OCI-LY1 (cell line): ENCODE results near the gene TRIM67.

ENCODE experiments used
- H2AFZ ChIP-seq: fragments of 200-600 bp; sonication (generic), shearing (Covaris generic); 2 replicates; pipeline ENCODE4 v1.6.0; 2014; ENCODE audit warnings: antibody characterized with exemption, mild to moderate bottlenecking, low read length
- H3F3A ChIP-seq: fragments of 200-600 bp; sonication (generic), shearing (Covaris generic); 2 replicates; pipeline ENCODE4 v1.6.0; 2014; ENCODE audit warnings: mild to moderate bottlenecking, antibody characterized with exemption, low read length, moderate library complexity; ENCODE audit not compliant: insufficient read depth
- H3K27ac ChIP-seq: fragments of 200-600 bp; sonication (generic); 2 replicates; pipeline ENCODE4 v1.5.1; 2014; ENCODE audit warnings: low read length, mixed run types, mild to moderate bottlenecking, low read depth; ENCODE audit not compliant: poor library complexity, severe bottlenecking
- H3K27me3 ChIP-seq: fragments of 200-600 bp; sonication (generic); 2 replicates; pipeline ENCODE4 v1.6.0; 2014; ENCODE audit warnings: antibody characterized with exemption, mild to moderate bottlenecking, low read length, moderate library complexity; ENCODE audit not compliant: insufficient read depth
- H3K36me3 ChIP-seq: fragments of 200-600 bp; sonication (generic); 2 replicates; pipeline ENCODE4 v1.6.1; 2014; ENCODE audit warnings: mild to moderate bottlenecking, antibody characterized with exemption, low read length, moderate library complexity, mixed read lengths; ENCODE audit not compliant: insufficient read depth
- H3K4me1 ChIP-seq: fragments of 200-600 bp; sonication (generic); 2 replicates; pipeline ENCODE4 v1.5.1; 2014; ENCODE audit warnings: mild to moderate bottlenecking, low read length, moderate library complexity; ENCODE audit not compliant: insufficient read depth, severe bottlenecking
- H3K4me2 ChIP-seq: fragments of 200-600 bp; sonication (generic), shearing (Covaris generic); 2 replicates; pipeline ENCODE4 v1.6.1; 2014; ENCODE audit warnings: low read length
- H3K4me3 ChIP-seq: fragments of 200-600 bp; sonication (generic); 2 replicates; pipeline ENCODE4 v1.5.1; 2014; ENCODE audit warnings: low read length, low read depth, mild to moderate bottlenecking, mixed read lengths; ENCODE audit not compliant: poor library complexity, severe bottlenecking
- H3K79me2 ChIP-seq: fragments of 200-600 bp; shearing (Covaris generic); 2 replicates; pipeline ENCODE4 v1.6.1; 2016; ENCODE audit warnings: mixed run types, low read length, mixed read lengths; ENCODE audit not compliant: insufficient read depth
- H3K9ac ChIP-seq: fragments of 200-600 bp; sonication (generic), shearing (Covaris generic); 2 replicates; pipeline ENCODE4 v1.6.1; 2014; ENCODE audit warnings: mild to moderate bottlenecking, low read length, mixed read lengths
- H3K9me2 ChIP-seq: fragments of 200-600 bp; sonication (generic), shearing (Covaris generic); 2 replicates; pipeline ENCODE4 v1.6.1; 2014; ENCODE audit warnings: low read depth, mild to moderate bottlenecking, low read length, mixed read lengths
- H3K9me3 ChIP-seq: fragments of 200-600 bp; shearing (Covaris generic); 2 replicates; pipeline ENCODE4 v1.6.1; 2014; ENCODE audit warnings: low read length, mixed read lengths
- H4K20me1 ChIP-seq: fragments of 200-600 bp; sonication (generic), shearing (Covaris generic); 2 replicates; pipeline ENCODE4 v1.6.0; 2016; ENCODE audit warnings: mild to moderate bottlenecking, low read length; ENCODE audit not compliant: insufficient read depth
- EZH2 ChIP-seq: fragments of 200-600 bp; sonication (generic), shearing (Covaris generic); IDR thresholded peaks from 2 replicates; pipeline ENCODE4 v1.8.0; 2017; ENCODE audit warnings: borderline replicate concordance, mixed run types, mild to moderate bottlenecking, antibody characterized with exemption, low read length, moderate library complexity, mixed read lengths
- TF ChIP-seq, protein P1 (sequence below): fragments of 200-600 bp; sonication (generic), shearing (Covaris generic); IDR thresholded peaks from 2 replicates; pipeline ENCODE4 v1.5.1; 2017; ENCODE audit warnings: mild to moderate bottlenecking, antibody characterized with exemption, low read length, moderate library complexity, mixed read lengths

The TRIM67 gene

GRCh38 chr1:231188768-231189167, 26.9 kb downstream of the TRIM67 start:
- no peaks in the 10 kb centered on the region for H3K36me3 ChIP-seq
- no peaks in the 10 kb centered on the region for H3K79me2 ChIP-seq
- H3K9ac ChIP-seq: no peak overlapping the region
- TF ChIP-seq EZH2: no peak
- TF ChIP-seq, protein P1, sequence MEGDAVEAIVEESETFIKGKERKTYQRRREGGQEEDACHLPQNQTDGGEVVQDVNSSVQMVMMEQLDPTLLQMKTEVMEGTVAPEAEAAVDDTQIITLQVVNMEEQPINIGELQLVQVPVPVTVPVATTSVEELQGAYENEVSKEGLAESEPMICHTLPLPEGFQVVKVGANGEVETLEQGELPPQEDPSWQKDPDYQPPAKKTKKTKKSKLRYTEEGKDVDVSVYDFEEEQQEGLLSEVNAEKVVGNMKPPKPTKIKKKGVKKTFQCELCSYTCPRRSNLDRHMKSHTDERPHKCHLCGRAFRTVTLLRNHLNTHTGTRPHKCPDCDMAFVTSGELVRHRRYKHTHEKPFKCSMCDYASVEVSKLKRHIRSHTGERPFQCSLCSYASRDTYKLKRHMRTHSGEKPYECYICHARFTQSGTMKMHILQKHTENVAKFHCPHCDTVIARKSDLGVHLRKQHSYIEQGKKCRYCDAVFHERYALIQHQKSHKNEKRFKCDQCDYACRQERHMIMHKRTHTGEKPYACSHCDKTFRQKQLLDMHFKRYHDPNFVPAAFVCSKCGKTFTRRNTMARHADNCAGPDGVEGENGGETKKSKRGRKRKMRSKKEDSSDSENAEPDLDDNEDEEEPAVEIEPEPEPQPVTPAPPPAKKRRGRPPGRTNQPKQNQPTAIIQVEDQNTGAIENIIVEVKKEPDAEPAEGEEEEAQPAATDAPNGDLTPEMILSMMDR: no peak
- H3K9me2 ChIP-seq: no peaks in the 10 kb centered on the region
- no peaks in the 10 kb centered on the region for H3K9me3 ChIP-seq
- no peaks in the 10 kb centered on the region for H3K4me1 ChIP-seq
- H3K4me2 ChIP-seq: no peak overlapping the region
- no peak overlapping the region for H2AFZ ChIP-seq
- no peaks in the 10 kb centered on the region for H4K20me1 ChIP-seq
- peaks cover 13% of the 10 kb centered on the region for H3K27me3 ChIP-seq
- H3K27ac ChIP-seq: no peak overlapping the region
- H3K4me3 ChIP-seq: no peak overlapping the region
- H3F3A ChIP-seq: no peaks in the 10 kb centered on the region

DNA sequence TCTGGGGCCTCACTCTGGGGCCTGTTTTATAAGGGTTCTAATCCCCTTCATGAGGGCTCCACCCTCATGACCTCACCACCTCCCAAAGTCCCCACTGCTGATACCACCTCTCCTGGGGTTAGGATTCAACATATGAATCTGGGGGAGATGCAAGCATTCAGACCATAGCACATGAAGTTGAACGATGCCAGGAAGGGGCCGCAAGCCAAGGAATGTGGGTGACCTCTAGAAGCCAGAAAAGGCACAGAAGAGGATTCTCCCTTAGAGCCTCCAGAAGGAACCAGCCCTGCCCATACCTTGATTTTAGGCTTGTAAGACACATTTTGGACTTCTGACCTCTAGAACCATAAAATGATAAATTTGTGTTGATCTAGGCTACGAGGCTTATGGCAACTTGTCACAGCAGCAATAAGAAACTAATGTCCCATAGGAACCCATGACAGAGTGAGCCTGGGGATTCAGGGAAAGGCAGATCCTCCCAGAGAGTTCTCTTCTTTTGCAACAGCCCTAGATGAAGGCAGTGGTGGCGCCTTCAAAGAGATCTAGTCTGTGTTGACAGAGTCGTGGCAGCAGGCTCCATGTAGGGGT, 27.9 kb downstream of the TRIM67 start:
- no peak overlapping the region for H3K27ac ChIP-seq
- H3K9me3 ChIP-seq: no peaks in the 10 kb centered on the region
- no peak overlapping the region for H2AFZ ChIP-seq
- H3K4me1 ChIP-seq: no peaks in the 10 kb centered on the region
- H3K4me3 ChIP-seq: no peak overlapping the region
- no peaks in the 10 kb centered on the region for H4K20me1 ChIP-seq
- no peak overlapping the region for H3K9ac ChIP-seq
- H3K79me2 ChIP-seq: no peaks in the 10 kb centered on the region
- H3K9me2 ChIP-seq: no peaks in the 10 kb centered on the region
- H3F3A ChIP-seq: no peaks in the 10 kb centered on the region
- H3K27me3 ChIP-seq: peaks cover 13% of the 10 kb centered on the region
- H3K4me2 ChIP-seq: no peak overlapping the region
- TF ChIP-seq, protein P1: no peak
- TF ChIP-seq EZH2: no peak
- no peaks in the 10 kb centered on the region for H3K36me3 ChIP-seq

- TF ChIP-seq EZH2: no peak
- TF ChIP-seq, protein P1: no peak
- H3K4me3 ChIP-seq: no peak overlapping the region
- H3K4me1 ChIP-seq: no peaks in the 10 kb centered on the region
- no peak overlapping the region for H3K4me2 ChIP-seq
- peaks cover 9% of the 10 kb centered on the region for H3K27me3 ChIP-seq
- H3K27ac ChIP-seq: no peak overlapping the region
- no peaks in the 10 kb centered on the region for H3K9me2 ChIP-seq
- H3K9me3 ChIP-seq: no peaks in the 10 kb centered on the region
- H4K20me1 ChIP-seq: no peaks in the 10 kb centered on the region
- H3K9ac ChIP-seq: no peak overlapping the region
- no peaks in the 10 kb centered on the region for H3K36me3 ChIP-seq
- no peak overlapping the region for H2AFZ ChIP-seq
- no peaks in the 10 kb centered on the region for H3F3A ChIP-seq
- H3K79me2 ChIP-seq: no peaks in the 10 kb centered on the region
Measured at GRCh38 chr1:231190456-231190855, 28.6 kb downstream of the TRIM67 start.
